Femur (tissue), 1 donor: ENCODE measurements around the gene TIPIN.
"Not testable (repeated sequence)": the region's sequence is repeated elsewhere in the genome, so short reads cannot be mapped to it uniquely, and the experiment has no call there.

Source experiments
- DNase-seq: peaks from one replicate; pipeline ENCODE4 v3.0.0-alpha.2; 2017

Gene TIPIN

GRCh38 chr15:66381376-66381775, 24.9 kb upstream of the TIPIN start:
- not testable (repeated sequence) for DNase-seq

- no peak for DNase-seq
Observed at GRCh38 chr15:66378814-66379430, 22.4 kb upstream of the TIPIN start.

GRCh38 chr15:66374179-66374578, 17.7 kb upstream of the TIPIN start:
- no peak for DNase-seq

GRCh38 chr15:66369773-66370651, 13.5 kb upstream of the TIPIN start:
- no peak for DNase-seq

GRCh38 chr15:66364944-66365528, 8.6 kb upstream of the TIPIN start:
- no peak for DNase-seq

- no peak for DNase-seq
Observed at GRCh38 chr15:66362776-66363175, 6.3 kb upstream of the TIPIN start.

- not testable (repeated sequence) for DNase-seq
Observed at GRCh38 chr15:66361745-66362460, 5.4 kb upstream of the TIPIN start.

- no peak for DNase-seq
Observed at GRCh38 chr15:66359740-66360139, 3.3 kb upstream of the TIPIN start.

- no peak for DNase-seq
Observed at GRCh38 chr15:66356077-66356358, 467 bp downstream of the TIPIN start.

- DNase-seq, result not testable (repeated sequence)
Observed at GRCh38 chr15:66348530-66348929, 8.0 kb downstream of the TIPIN start.

GRCh38 chr15:66328771-66329170, 27.7 kb downstream of the TIPIN start:
- no peak for DNase-seq

GRCh38 chr15:66327736-66328135, 28.7 kb downstream of the TIPIN start:
- no peak for DNase-seq

- DNase-seq, result no peak
Observed at GRCh38 chr15:66326051-66326450, 30.4 kb downstream of the TIPIN start.

GRCh38 chr15:66323312-66323928, 33.1 kb downstream of the TIPIN start:
- DNase-seq, result no peak

- no peak for DNase-seq
Observed at GRCh38 chr15:66312144-66312543, 44.3 kb downstream of the TIPIN start.

- DNase-seq, result no peak
Observed at GRCh38 chr15:66310786-66311185, 45.7 kb downstream of the TIPIN start.

- no peak for DNase-seq
Observed at GRCh38 chr15:66309828-66310227, 46.7 kb downstream of the TIPIN start.

- DNase-seq, result no peak
Observed at GRCh38 chr15:66308531-66308930, 48.0 kb downstream of the TIPIN start.

- no peak for DNase-seq
Observed at GRCh38 chr15:66306381-66306780, 50.1 kb downstream of the TIPIN start.

GRCh38 chr15:66304425-66304824, 52.1 kb downstream of the TIPIN start:
- not testable (repeated sequence) for DNase-seq

GRCh38 chr15:66302489-66303278, 53.8 kb downstream of the TIPIN start:
- no peak for DNase-seq

GRCh38 chr15:66298803-66299251, 57.7 kb downstream of the TIPIN start:
- DNase-seq, result peak; percentile 67
